Skeletal muscle tissue (tissue), 4 donors: ENCODE results near the gene FIGLA. TPM values are rescaled to one million over a fixed set of nuclear protein-coding genes. Genes with fewer than 3 reads are reported as not detected.

ENCODE experiments used
- H3K27ac ChIP-seq: one replicate; pipeline ENCODE4 v1.7.0; 2013; ENCODE audit warnings: mild to moderate bottlenecking, low read depth, low read length, inconsistent platforms
- H3K27me3 ChIP-seq, 3 donors: one replicate each; pipeline ENCODE4 v1.7.0; 2013; ENCODE audit warnings: low read length in 3 of 3; ENCODE audit not compliant: control insufficient read depth in 3 of 3, insufficient read depth in 3 of 3
- H3K36me3 ChIP-seq, 3 donors: one replicate each; pipeline ENCODE4 v1.7.0; 2013; ENCODE audit warnings: low read length in 3 of 3; ENCODE audit not compliant: control insufficient read depth in 3 of 3, insufficient read depth in 3 of 3
- H3K4me1 ChIP-seq, 3 donors: one replicate each; pipeline ENCODE4 v1.7.0; 2013; ENCODE audit warnings: low read length in 3 of 3, mild to moderate bottlenecking in 3 of 3; ENCODE audit not compliant: control insufficient read depth in 3 of 3, insufficient read depth in 3 of 3
- H3K4me3 ChIP-seq, 3 donors: one replicate each; pipeline ENCODE4 v1.7.0; 2013; ENCODE audit warnings: low read length in 3 of 3
- H3K9ac ChIP-seq, 3 donors: one replicate each; pipeline ENCODE4 v1.7.0; 2013; ENCODE audit warnings: low read length in 3 of 3, mild to moderate bottlenecking in 3 of 3, moderate library complexity in 2 of 3, low read depth in 1 of 3
- H3K9me3 ChIP-seq, 3 donors: one replicate each; pipeline ENCODE4 v1.7.0; 2013; ENCODE audit warnings: low read length in 3 of 3; ENCODE audit not compliant: control insufficient read depth in 3 of 3
- total RNA-seq: library from RNA; depleted of rRNA; stranded (reverse); fragments of >200 nt; gene quantifications from one replicate; pipeline ENCODE4 v1.2.3, GENCODE V29; 2014
- donor health status: Osteomylitis.

FIGLA gene
- total RNA-seq, 1 donor from 2014 or later: not detected

DNA sequence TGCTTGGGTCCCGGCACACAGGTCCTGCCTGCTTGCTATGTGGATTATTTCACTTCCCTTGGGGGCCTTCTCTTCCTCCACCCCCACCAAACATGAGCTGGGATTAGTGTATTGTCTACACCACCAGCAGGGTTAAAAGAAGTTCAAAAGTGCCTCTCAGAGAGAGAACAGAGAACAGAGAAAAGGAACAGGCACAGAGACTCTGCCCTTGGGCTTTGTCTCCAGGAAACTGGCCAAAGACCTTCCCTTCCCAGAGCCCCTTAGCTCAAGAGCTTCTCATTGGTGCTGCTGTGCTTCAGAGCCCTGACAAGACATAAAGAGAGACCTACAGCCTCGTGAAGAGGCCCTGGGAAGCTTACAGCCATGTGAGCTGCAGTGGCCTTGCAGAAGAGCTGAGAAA, 7.1 kb upstream of the FIGLA start:
- peaks cover 3 to 19% (median 9%) of the 10 kb centered on the region in 3 donors for H3K27me3 ChIP-seq
- H3K9ac ChIP-seq: no peak overlapping the region
- no peak overlapping the region for H3K27ac ChIP-seq
- peaks cover 0 to 3% (median 0%) of the 10 kb centered on the region in 3 donors for H3K9me3 ChIP-seq
- no peak overlapping the region for H3K4me3 ChIP-seq
- no peaks in the 10 kb centered on the region for H3K36me3 ChIP-seq
- H3K4me1 ChIP-seq: no peaks in the 10 kb centered on the region

GRCh38 chr2:70796262-70796661, 5.8 kb upstream of the FIGLA start:
- Histone ChIP-seq H3K9me3 (peaks cover 0 to 3% (median 0%) of the 10 kb centered on the region in 3 donors), H3K27ac (no peak overlapping the region), H3K9ac (no peak overlapping the region), H3K36me3 (no peaks in the 10 kb centered on the region), H3K4me1 (no peaks in the 10 kb centered on the region), H3K4me3 (no peak overlapping the region), H3K27me3 (peaks cover 8 to 27% (median 9%) of the 10 kb centered on the region in 3 donors)

DNA sequence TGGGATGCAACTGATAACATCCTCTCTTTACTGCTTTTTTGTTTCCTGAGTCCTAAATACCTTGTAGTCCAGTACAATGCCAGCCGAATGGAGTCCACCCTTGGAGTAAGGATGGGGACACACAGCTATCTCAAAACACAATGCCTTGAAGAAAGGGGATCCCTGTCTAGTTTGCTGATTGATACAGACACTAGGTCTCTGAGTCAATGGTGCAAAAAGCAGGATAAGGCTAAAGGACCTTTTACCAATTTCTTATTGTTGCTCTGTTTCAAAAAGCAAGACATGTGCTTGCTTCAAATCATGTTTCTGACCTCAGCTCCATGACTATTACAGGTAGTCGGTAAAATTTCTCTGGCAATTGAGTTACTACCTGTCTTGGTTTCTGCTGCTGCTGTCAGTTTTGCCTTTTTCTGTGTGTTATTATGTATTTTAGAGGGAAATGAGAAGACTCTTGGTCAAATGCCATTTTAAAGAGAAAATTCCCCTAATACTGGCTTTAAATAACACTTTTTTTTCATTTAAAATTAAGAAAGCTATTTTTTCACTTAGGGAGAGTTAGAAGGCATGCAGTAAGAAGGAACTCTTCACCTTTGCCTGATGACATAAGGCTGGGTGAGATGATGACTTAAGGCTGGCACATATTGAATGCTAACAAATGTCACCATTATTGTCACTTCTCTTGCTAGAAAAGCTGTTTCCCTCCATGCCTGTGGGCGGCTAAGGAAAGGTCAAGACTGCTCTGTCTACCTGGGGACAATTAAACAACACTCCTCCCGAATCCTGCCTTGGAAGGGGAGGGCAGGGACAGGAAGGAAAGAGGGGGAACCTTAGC, 4.9 kb upstream of the FIGLA start:
- H3K9me3 ChIP-seq: peaks cover 0 to 3% (median 0%) of the 10 kb centered on the region in 3 donors
- H3K9ac ChIP-seq: no peak overlapping the region
- no peaks in the 10 kb centered on the region for H3K36me3 ChIP-seq
- peaks cover 15 to 35% (median 15%) of the 10 kb centered on the region in 3 donors for H3K27me3 ChIP-seq
- H3K27ac ChIP-seq: no peak overlapping the region
- H3K4me3 ChIP-seq: no peak overlapping the region
- peaks cover 0 to under 1% (median 0%) of the 10 kb centered on the region in 3 donors for H3K4me1 ChIP-seq

DNA sequence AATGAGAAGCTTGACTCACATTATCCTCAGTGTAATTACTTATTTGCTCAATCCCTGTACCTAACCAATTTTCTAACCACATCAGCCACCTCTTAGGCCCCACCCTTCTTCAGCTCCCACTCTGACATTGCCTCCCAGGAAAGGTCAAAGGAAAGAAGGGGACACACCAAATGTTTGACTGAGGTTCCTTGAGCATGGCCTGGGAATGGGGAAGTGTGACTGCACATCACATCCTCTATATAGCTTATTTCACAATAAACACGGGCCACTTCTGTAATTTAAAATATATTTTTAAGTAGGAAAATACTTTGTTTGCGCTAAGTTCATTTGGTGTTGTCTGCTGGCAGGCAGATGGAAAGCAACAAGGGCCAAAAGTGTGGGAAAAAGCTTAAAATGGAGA, 3.0 kb upstream of the FIGLA start:
- Histone ChIP-seq H3K9me3 (no peaks in the 10 kb centered on the region), H3K36me3 (no peaks in the 10 kb centered on the region), H3K27me3 (peaks cover 28 to 48% (median 32%) of the 10 kb centered on the region in 3 donors), H3K4me1 (peaks cover 0 to 11% (median 11%) of the 10 kb centered on the region in 3 donors), H3K9ac (no peak overlapping the region), H3K4me3 (no peak overlapping the region), H3K27ac (no peak overlapping the region)

DNA sequence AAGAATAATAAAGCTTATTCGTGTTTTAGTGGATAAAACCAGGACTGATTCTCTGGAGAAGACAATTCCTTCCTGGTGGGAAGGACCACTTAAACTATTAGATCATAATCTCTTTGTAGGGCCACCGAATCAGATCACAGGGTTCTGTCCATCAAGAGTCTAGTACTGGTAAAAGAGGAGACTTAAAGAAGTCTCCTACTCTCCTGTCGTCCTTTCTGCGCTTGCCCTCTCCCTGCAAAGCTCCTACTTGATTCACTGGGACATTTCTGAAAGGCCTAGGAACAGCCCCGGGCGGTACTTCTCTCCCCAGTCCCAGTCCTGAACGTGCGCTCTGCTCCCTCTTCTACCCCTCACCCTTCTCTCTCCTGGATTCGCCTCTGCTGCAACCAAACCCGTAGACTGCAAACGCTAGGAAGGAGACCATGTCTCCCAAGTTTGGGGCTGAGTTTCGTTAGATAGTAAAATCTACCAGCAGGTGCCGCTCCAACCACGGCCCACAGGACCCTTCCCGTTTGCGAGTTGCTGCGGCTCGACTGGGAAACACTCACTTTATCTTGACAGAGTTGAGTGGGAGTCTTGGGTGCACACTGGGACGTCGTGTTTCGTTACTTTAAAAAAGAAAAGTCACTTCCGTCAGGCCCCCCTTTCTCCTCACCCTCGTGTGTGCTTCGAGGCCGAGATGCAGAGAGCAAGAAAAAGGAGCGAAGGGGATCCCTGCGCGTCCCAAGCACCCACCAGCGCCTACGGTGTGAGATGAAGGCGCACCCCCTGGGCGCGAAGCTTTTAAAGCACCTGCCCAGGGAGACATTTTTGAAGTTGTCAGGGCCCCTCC, 923 bp downstream of the FIGLA start:
- H3K27ac ChIP-seq: no peak overlapping the region
- peak overlapping the region in 1 of 3 donors; percentile 23 for H3K9ac ChIP-seq
- peaks cover 36 to 51% (median 51%) of the 10 kb centered on the region in 3 donors for H3K27me3 ChIP-seq
- H3K4me3 ChIP-seq: peak overlapping the region in 2 of 3 donors; percentile 49 to 57
- H3K36me3 ChIP-seq: no peaks in the 10 kb centered on the region
- peaks cover 0 to 11% (median 11%) of the 10 kb centered on the region in 3 donors for H3K4me1 ChIP-seq
- no peaks in the 10 kb centered on the region for H3K9me3 ChIP-seq

DNA sequence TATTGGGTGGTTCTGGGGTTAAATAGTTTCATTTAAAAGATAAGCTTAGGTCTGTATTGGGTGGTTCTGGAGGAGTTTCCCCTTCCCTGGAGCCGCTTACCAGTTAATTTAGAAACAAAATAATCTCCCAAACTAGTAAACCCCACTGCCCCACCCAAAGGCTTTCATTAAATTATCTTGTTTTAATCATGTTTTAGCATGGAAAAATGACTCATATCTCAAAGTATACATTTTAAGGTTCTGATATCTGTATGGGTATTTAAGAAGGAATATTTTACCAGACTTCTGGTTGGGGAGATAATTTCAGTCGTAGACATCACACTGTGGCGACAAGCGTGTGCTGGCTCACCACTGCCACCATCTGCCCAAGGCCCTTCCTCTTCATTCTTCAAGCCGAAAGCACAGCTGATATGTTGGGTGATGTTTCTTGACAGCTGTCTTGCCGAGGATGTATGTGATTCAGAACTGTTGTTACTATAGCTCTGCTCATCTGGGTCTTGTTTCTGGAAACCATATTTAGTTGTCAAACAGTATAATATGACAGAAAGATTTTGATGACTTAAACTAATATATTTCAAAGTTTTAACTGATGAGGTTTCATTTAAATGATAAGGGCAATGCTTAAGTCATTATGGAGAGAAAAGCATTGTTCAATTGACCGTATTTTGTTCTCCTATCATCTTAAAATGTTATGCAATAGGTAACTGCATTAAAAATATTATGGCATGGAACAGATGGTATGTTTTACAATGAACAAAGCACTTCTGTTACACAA, 5.1 kb downstream of the FIGLA start:
- Histone ChIP-seq H3K9ac (no peak overlapping the region), H3K4me3 (no peak overlapping the region), H3K4me1 (peaks cover 0 to 11% (median 11%) of the 10 kb centered on the region in 3 donors), H3K9me3 (no peaks in the 10 kb centered on the region), H3K27ac (no peak overlapping the region), H3K27me3 (peaks cover 20 to 40% (median 28%) of the 10 kb centered on the region in 3 donors), H3K36me3 (no peaks in the 10 kb centered on the region)

- H3K4me1 ChIP-seq: peaks cover 0 to 1% (median under 1%) of the 10 kb centered on the region in 3 donors
- no peak overlapping the region for H3K4me3 ChIP-seq
- H3K27me3 ChIP-seq: peaks cover 10 to 30% (median 19%) of the 10 kb centered on the region in 3 donors
- H3K36me3 ChIP-seq: no peaks in the 10 kb centered on the region
- no peaks in the 10 kb centered on the region for H3K9me3 ChIP-seq
- H3K27ac ChIP-seq: no peak overlapping the region
- no peak overlapping the region for H3K9ac ChIP-seq
These were observed 6.1 kb downstream of the FIGLA start for GRCh38 chr2:70784320-70784719.

GRCh38 chr2:70779911-70780545, 10.4 kb downstream of the FIGLA start:
- H3K36me3 ChIP-seq: no peaks in the 10 kb centered on the region
- H3K27me3 ChIP-seq: peaks cover 0 to 18% (median 4%) of the 10 kb centered on the region in 3 donors
- no peak overlapping the region for H3K4me3 ChIP-seq
- no peak overlapping the region for H3K9ac ChIP-seq
- no peaks in the 10 kb centered on the region for H3K9me3 ChIP-seq
- H3K27ac ChIP-seq: no peak overlapping the region
- H3K4me1 ChIP-seq: no peaks in the 10 kb centered on the region

- H3K9me3 ChIP-seq: no peaks in the 10 kb centered on the region
- H3K4me3 ChIP-seq: no peak overlapping the region
- peaks cover 0 to 15% (median 7%) of the 10 kb centered on the region in 3 donors for H3K27me3 ChIP-seq
- no peaks in the 10 kb centered on the region for H3K36me3 ChIP-seq
- no peak overlapping the region for H3K27ac ChIP-seq
- no peaks in the 10 kb centered on the region for H3K4me1 ChIP-seq
- H3K9ac ChIP-seq: no peak overlapping the region
These were observed 11.0 kb downstream of the FIGLA start for GRCh38 chr2:70779491-70779890.
